Measurements from ENCODE around the gene ARL13A. TPM values are rescaled to one million over a fixed set of nuclear protein-coding genes. Genes with fewer than 3 reads are reported as not detected.
"Not testable (repeated sequence)": the region's sequence is repeated elsewhere in the genome, so short reads cannot be mapped to it uniquely, and the experiment has no call there.

The ARL13A gene
- polyA plus RNA-seq, 1 donor, result not detected

DNA sequence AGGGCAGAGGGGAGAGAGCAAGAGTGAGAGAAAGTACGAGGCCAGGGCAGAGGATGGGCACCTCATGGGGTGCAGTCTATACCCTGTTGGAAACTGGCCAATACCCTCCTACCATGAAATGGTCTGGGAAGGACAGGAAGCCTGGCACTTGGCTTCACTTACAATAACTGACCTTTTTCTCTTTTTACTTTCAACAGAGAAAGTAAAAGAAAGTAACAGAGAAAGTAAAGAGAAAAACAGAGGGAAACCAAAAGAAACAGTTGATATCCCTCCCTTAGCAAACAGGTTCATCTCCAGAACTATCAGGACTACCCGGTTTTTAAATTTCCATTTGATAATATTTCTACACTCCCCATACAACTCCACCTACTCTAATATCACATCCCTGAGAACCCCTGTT is 20.6 kb downstream of the ARL13A start:
- no peak for DNase-seq (ENCODE audit: low read depth)

DNA sequence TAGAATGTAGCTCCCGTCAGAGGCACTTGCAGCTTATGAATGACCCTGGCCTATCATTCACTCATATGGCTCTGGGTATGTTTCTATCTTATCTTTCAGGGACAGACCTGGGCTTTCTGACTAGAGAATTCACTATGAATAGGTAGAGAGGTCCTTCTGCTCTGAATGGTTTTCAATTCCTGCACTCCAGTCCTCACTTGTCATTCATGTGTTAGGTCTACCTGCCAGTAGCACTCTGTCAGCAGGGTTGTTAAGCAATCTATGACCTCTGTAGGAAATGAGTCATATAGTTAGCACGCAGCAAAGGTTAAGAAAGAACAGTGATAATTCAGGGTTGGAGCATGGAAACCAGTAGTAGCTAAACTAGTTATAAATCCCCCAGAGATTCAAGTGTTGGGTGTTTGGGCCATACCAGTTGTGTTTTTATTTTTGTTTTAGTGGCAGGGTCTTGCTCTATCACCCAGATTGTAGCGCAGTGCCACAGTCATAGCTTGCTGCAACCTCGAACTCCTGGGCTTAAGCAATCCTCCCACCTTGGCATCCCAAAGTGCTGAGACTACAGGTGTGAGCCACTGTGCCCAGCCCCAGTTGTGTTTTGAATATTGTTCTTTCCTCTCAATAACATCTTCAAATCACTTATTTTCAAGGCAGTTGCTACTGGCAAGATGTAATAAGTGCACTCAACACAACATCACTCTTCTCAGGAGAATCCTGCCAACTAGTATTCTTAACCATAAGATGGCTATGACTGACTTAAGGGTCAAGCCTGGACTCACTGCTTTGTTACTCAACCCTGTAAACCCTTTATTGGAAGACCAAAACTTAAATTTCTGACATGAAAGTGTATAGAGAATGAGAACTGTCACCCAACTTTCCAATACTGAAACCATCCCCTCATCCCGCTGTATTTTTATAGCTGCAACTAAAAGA is 25.1 kb downstream of the ARL13A start:
- DNase-seq (ENCODE audit: low read depth), result no peak

DNA sequence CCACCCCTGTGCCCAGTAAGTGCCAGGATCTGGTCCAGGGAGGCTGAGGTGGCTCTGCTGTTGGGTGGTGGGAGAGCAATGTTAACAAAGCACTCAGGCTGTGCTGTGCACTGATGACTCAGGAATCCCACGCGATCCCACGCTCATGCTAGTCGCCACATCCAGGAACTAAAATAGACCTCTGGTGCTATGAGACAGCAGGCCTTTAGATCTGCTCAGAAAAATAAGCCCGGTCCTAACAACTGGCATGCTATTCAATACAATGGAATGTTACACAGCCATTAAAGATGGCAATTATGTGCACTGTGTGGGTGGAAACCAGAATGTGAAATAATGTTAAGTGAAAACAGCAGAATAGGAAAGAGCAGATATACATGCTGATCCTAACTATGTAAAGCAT is 26.0 kb downstream of the ARL13A start:
- no peak for DNase-seq (ENCODE audit: low read depth)

DNA sequence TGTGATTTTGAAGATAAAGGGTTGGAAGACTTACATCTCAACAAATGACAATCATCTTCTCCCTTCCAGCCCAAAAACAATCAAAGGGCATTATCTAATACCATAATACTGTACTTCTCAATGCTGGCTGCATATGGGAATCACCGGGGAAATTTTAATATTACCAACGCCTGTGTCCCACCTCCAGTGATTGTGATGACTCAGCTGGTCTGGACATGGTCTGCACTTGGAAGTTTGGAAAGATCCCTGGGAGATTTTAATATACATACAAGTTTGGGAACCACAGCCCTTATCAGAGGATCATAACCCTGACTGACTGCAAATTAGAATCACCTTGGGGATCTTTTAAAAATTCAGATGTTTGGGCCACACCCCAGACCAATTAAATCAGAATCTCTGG is 29.9 kb downstream of the ARL13A start:
- no peak for DNase-seq (ENCODE audit: low read depth)

DNA sequence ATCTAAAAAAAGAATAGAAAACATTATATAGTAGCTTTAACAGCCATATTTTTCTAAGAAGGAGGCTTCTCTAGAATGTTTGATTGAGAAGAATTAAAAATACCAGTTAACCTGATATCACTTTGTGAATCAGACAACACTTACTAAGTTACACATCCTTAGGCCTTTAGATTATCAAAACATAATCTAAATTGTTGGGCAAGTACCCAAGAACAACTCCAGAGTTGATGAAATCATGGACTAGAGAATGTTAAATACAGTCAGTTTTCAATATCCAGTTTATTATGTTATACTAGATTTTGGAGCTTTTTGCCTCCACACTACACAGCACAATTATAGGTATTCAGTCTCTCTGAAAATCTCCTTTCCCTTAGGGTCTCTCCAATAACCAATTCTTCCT is 39.6 kb downstream of the ARL13A start:
- DNase-seq (ENCODE audit: low read depth), result no peak

DNA sequence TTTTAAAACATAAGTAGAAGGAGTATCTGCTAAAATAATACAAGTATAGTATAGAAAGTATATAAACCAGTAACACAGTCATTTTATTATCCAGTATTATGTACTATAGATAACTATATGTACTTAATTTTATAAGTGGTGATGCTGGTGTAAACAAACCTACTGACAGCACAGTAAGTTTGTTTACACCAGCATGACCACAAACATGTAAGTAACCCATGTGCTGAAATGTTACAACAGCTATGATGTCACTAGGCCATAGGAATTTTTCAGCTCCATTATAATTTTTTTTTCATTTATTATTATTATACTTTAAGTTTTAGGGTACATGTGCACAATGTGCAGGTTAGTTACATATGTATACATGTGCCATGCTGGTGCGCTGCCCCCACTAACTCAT is 42.5 kb downstream of the ARL13A start:
- DNase-seq (ENCODE audit: low read depth), result not testable (repeated sequence)

DNA sequence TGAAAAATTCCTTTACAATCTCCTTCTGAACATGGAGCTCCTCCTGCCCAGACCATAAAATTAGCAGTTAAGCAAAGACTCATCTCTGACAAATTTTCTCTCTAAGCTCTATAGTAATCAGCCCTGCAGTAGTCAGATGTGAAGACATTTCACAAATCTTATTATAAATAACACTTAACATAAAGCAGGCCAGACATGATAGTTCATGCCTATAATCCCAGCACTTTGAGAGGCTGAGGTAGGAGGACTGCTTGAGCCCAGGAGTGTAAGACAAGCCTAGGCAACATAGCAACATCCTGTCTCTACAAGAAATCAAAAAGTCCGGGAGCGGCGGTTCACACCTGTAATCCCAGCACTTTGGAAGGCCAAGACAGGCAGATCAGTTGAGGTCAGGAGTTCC is 52.5 kb downstream of the ARL13A start:
- no peak for DNase-seq (ENCODE audit: low read depth)

DNA sequence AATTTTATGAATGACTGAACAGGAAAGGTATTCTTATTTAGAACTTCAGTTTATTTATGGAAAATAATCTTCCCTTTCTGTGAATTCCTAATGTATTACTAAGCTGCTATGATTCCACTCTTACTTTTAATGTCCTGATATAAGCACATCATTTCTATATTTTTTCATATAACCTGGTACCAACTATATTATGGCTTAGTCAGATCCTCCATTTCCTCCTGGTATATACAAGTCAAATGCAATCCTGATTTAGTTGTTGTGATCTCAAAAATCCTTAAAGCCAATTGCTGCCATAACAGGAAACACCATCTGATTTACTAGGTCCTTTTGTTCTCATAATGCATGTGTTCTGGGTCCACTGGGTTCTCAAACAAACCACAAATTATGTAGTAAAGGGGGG is 55.6 kb downstream of the ARL13A start:
- DNase-seq (ENCODE audit: low read depth), result no peak

DNA sequence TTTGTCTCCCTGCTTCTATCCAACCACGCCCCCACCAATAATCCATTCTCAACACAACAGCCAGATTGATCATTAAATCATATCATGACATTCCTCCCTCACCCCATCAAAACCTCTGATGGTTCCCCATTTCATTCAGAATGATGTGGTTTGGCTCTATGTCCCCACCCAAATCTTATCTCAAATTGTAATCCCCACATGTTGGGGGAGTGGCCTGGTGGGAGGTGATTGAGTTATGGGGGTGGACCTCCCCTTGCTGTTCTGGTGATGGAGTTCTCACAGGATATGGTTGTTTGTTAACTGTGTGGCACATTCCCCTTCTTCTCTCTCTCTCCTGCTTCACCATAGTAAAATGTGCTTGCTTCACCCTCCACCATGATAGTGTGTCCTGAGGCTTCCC is 59.1 kb downstream of the ARL13A start:
- no peak for DNase-seq (ENCODE audit: low read depth)

DNA sequence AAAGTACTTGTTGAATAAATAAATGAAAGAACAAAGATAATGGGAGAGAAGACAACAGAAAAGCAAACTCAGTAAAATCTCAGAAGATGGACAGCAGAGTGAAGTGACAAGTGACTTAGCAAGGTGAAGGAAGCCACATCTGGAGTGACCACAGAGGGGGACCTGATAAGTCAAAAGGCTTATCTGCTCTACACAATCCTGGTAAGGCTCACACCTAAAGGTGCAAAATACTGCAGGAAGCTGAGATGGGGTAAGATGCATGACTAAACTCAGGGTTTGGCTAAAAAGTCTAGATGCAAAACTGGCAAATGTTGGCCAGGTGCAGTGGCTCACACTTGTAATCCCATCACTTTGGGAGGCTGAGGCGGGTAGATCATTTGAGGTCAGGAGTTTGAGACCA is 60.2 kb downstream of the ARL13A start:
- DNase-seq (ENCODE audit: low read depth), result no peak

DNA sequence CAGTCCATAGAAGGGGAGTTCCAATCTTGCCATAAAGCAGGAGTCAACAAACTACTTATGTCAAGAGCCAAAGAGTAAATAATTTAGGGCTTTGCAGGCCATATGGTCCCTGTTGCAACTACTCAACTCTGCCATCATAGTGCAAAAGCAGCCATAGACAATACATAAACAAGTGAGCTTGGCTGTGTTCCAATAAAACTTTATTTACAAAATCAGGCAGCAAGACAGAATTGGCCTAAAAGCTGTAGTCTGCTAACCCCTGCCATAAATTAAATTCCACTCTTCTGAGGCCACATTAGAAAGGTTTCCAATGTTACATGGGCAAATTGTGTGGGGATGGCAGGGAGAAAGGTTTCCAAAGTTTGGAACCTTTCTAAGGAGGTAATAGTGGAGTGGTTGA is 67.7 kb downstream of the ARL13A start:
- DNase-seq (ENCODE audit: low read depth), result no peak

DNA sequence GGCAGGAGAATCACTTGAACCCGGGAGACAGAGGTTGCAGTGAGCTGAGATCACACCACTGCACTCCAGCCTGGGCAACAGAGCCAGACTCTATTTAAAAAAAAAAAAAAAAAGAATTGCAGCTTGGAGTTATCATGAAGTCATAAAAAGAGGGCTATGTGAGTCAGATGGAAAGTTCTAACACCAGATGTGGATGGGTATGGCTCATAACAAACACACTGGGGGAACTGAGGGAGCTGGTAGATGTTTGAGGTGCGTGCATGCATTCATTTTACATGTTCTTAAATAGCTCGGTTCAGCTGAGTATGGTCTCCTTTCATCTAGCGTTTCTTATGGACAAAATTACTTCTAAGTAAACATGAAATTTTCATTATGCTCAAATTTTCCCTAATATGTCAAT is 70.7 kb downstream of the ARL13A start:
- no peak for DNase-seq (ENCODE audit: low read depth)

Other genes with a start within 250 kb of the ARL13A start
- 6.6 TPM for gene SYTL4, start 237.6 kb upstream of the ARL13A start, polyA plus RNA-seq (ENCODE audit: insufficient read length)
- gene CSTF2, start 149.3 kb upstream of the ARL13A start, polyA plus RNA-seq (ENCODE audit: insufficient read length), result 10.0 TPM
- 0.22 TPM for gene NOX1, start 95.3 kb upstream of the ARL13A start, polyA plus RNA-seq (ENCODE audit: insufficient read length)
- 0.05 TPM for gene XKRX, start 40.8 kb upstream of the ARL13A start, polyA plus RNA-seq (ENCODE audit: insufficient read length)
- gene TRMT2B, start 82.4 kb downstream of the ARL13A start, polyA plus RNA-seq (ENCODE audit: insufficient read length), result 7.3 TPM
- 1.6 TPM for gene TMEM35A, start 109.2 kb downstream of the ARL13A start, polyA plus RNA-seq (ENCODE audit: insufficient read length)
- 5.1 TPM for gene CENPI, start 128.5 kb downstream of the ARL13A start, polyA plus RNA-seq (ENCODE audit: insufficient read length)

Measured in forelimb muscle (tissue), 1 donor.